SK-N-MC (cell line): ENCODE data around the gene SMC6.

Source experiments
- EZH2 ChIP-seq: fragments of 200-600 bp; sonication (generic); IDR thresholded peaks from one replicate; pipeline ENCODE4 v1.6.1; 2017; ENCODE audit warnings: antibody characterized with exemption
- FOXP2 ChIP-seq: optimal IDR thresholded peaks from 2 replicates; pipeline ENCODE3; 2011; ENCODE audit warnings: mild to moderate bottlenecking, moderate library complexity; ENCODE audit not compliant: insufficient read depth; ENCODE audit errors: extremely low read length, control extremely low read depth
- POLR2AphosphoS5 ChIP-seq: IDR thresholded peaks from 2 replicates; pipeline ENCODE4 v1.6.1; 2012; ENCODE audit warnings: mild to moderate bottlenecking, low read depth, low read length, borderline replicate concordance

- no peak for TF ChIP-seq POLR2AphosphoS5
- TF ChIP-seq EZH2 = no peak
- TF ChIP-seq FOXP2 = no peak
Measured at GRCh38 chr2:17798338-17798737, 44.7 kb upstream of the SMC6 start.
